HCT116 (cell line): ENCODE measurements around the gene EML1. TPM values are rescaled to one million over a fixed set of nuclear protein-coding genes. Genes with fewer than 3 reads are reported as not detected.

ENCODE experiments used
- ATAC-seq: fragments of 200-7000 bp; cut with Tn5 transposase; 2 replicates; pipeline ENCODE4 v1.9.1; 2020; ENCODE audit warnings: mild to moderate bottlenecking, moderate library complexity
- BruUV-seq: library from RNA; stranded (reverse); fragments of 400-500 nt; replicated peaks from 2 replicates; lab custom pipeline; 2021; lab: Mats Ljungman, UMichigan
- CTCF ChIA-PET: fragments of 300-600 bp; sonication (Branson Sonifier 250); formaldehyde crosslinking; loops from one replicate; lab custom pipeline; 2021; ENCODE audit warnings: antibody characterized with exemption; lab: Charles Lee
- POLR2A ChIA-PET: fragments of 300-600, 350-600 bp; sonication (Branson Sonifier 250); formaldehyde crosslinking; loops from one replicate; lab custom pipeline; 2021; ENCODE audit warnings: antibody characterized with exemption; lab: Charles Lee
- RAD21 ChIA-PET, 2 experiments: fragments of 300-600 bp; sonication (Branson Sonifier 250); formaldehyde crosslinking; loops; one replicate each; lab custom pipeline; 2023; ENCODE audit warnings: low total read pairs in 2 of 2; ENCODE audit not compliant: uncharacterized antibody in 2 of 2, unreplicated experiment in 2 of 2, low non-redundant PET in 1 of 2; lab: Charles Lee
- DNase-seq: peaks from one replicate; pipeline ENCODE4 v3.0.0-alpha.2; 2010; ENCODE audit warnings: low read depth, low spot score
- H2AFZ ChIP-seq: fragments of 200-600 bp; shearing (Covaris generic), sonication (generic); 2 replicates; pipeline ENCODE4 v1.6.1; 2017; ENCODE audit warnings: low read depth, mixed run types, mixed read lengths, antibody characterized with exemption, low read length; ENCODE audit not compliant: poor library complexity, severe bottlenecking
- H3K27ac ChIP-seq: 2 replicates; pipeline ENCODE4 v1.5.1; 2012; ENCODE audit warnings: low read depth, low read length
- H3K27me3 ChIP-seq: fragments of 200-600 bp; sonication (generic); 2 replicates; pipeline ENCODE4 v1.6.1; 2016; ENCODE audit warnings: mixed run types, low read length, mixed read lengths; ENCODE audit not compliant: insufficient read depth
- H3K36me3 ChIP-seq, 2 experiments: fragments of 200-500 bp in 1 of 2; fragments of 200-600 bp in 1 of 2; sonication (Bioruptor generic) in 1 of 2; sonication (generic) in 1 of 2; 2 replicates each; pipeline versions ENCODE4 v1.5.1 to v1.6.1; 2014 to 2016; ENCODE audit warnings: low read length in 2 of 2, inconsistent platforms in 1 of 2, mixed read lengths in 1 of 2, mixed run types in 1 of 2; ENCODE audit not compliant: insufficient read depth in 2 of 2, control insufficient read depth in 1 of 2
- H3K4me1 ChIP-seq, 2 experiments: fragments of 200-600 bp in 1 of 2; sonication (generic) in 1 of 2; 2 replicates each; pipeline versions ENCODE4 v1.5.1 to v1.6.1; 2012 to 2017; ENCODE audit warnings: low read length in 2 of 2, inconsistent platforms in 1 of 2, mild to moderate bottlenecking in 1 of 2, mixed read lengths in 1 of 2, mixed run types in 1 of 2, moderate library complexity in 1 of 2; ENCODE audit not compliant: insufficient read depth in 2 of 2, control insufficient read depth in 1 of 2
- H3K4me2 ChIP-seq: fragments of 200-600 bp; sonication (generic); 2 replicates; pipeline ENCODE4 v1.6.1; 2017; ENCODE audit warnings: mixed run types, low read length, mixed read lengths
- H3K4me3 ChIP-seq, 2 experiments: fragments of 200-600 bp in 1 of 2; sonication (generic) in 1 of 2; replicated peaks in 1 of 2; 2 replicates each; pipeline ENCODE4 v1.5.1; 2011 to 2016; ENCODE audit warnings: low read length in 2 of 2, control low read depth in 1 of 2, low read depth in 1 of 2, mild to moderate bottlenecking in 1 of 2, mixed read lengths in 1 of 2, mixed run types in 1 of 2
- H3K79me2 ChIP-seq: fragments of 200-600 bp; sonication (generic); 2 replicates; pipeline ENCODE4 v1.6.1; 2017; ENCODE audit warnings: mild to moderate bottlenecking, mixed run types, low read length, moderate library complexity, mixed read lengths; ENCODE audit not compliant: insufficient read depth
- H3K9ac ChIP-seq: fragments of 200-600 bp; sonication (generic); 2 replicates; pipeline ENCODE4 v1.6.1; 2016; ENCODE audit warnings: low read length, mixed read lengths
- H3K9me2 ChIP-seq: fragments of 200-600 bp; sonication (generic), shearing (Covaris generic); 2 replicates; pipeline ENCODE4 v1.6.1; 2017; ENCODE audit warnings: mixed run types, mild to moderate bottlenecking, moderate library complexity; ENCODE audit not compliant: insufficient read depth
- H3K9me3 ChIP-seq, 2 experiments: fragments of 200-500 bp in 1 of 2; fragments of 200-600 bp in 1 of 2; sonication (Bioruptor generic) in 1 of 2; sonication (generic) in 1 of 2; 2 replicates each; pipeline ENCODE4 v1.6.1; 2014 to 2017; ENCODE audit warnings: low read length in 2 of 2, mixed read lengths in 2 of 2, inconsistent platforms in 1 of 2, low read depth in 1 of 2, mild to moderate bottlenecking in 1 of 2, mixed run types in 1 of 2, moderate library complexity in 1 of 2; ENCODE audit not compliant: control insufficient read depth in 1 of 2, insufficient read depth in 1 of 2
- H4K20me1 ChIP-seq: fragments of 200-600 bp; sonication (generic), shearing (Covaris generic); 2 replicates; pipeline ENCODE4 v1.6.1; 2017; ENCODE audit warnings: mixed run types, mild to moderate bottlenecking, moderate library complexity; ENCODE audit not compliant: insufficient read depth
- CBX3 ChIP-seq: IDR thresholded peaks from 2 replicates; pipeline ENCODE4 v1.6.1; 2012; ENCODE audit warnings: low read depth
- CEBPB ChIP-seq: IDR thresholded peaks from 2 replicates; pipeline ENCODE4 v1.6.1; 2012; ENCODE audit warnings: low read depth
- EGR1 ChIP-seq: IDR thresholded peaks from 2 replicates; pipeline ENCODE4 v1.6.1; 2012; ENCODE audit warnings: low read depth
- ELF1 ChIP-seq: IDR thresholded peaks from 2 replicates; pipeline ENCODE4 v1.6.1; 2012; ENCODE audit warnings: low read depth, borderline replicate concordance
- EZH2 ChIP-seq: fragments of 200-600 bp; sonication (generic); IDR thresholded peaks from 2 replicates; pipeline ENCODE4 v1.6.1; 2017; ENCODE audit warnings: antibody characterized with exemption, mixed run types
- EZH2phosphoT487 ChIP-seq: fragments of 200-600 bp; IDR thresholded peaks from 2 replicates; pipeline ENCODE4 v1.6.1; 2018; ENCODE audit warnings: antibody characterized with exemption, borderline replicate concordance
- FOSL1 ChIP-seq: IDR thresholded peaks from 2 replicates; pipeline ENCODE4 v1.6.1; 2012; ENCODE audit warnings: low read depth
- JUND ChIP-seq: IDR thresholded peaks from 2 replicates; pipeline ENCODE4 v1.6.1; 2012
- POLR2AphosphoS5 ChIP-seq: IDR thresholded peaks from 2 replicates; pipeline ENCODE4 v1.6.1; 2011; ENCODE audit warnings: mild to moderate bottlenecking, low read depth, low read length, moderate library complexity
- RAD21 ChIP-seq: IDR thresholded peaks from 2 replicates; pipeline ENCODE4 v1.6.1; 2012; ENCODE audit warnings: low read depth, mild to moderate bottlenecking
- SP1 ChIP-seq: IDR thresholded peaks from 2 replicates; pipeline ENCODE4 v1.6.1; 2012; ENCODE audit warnings: low read depth
- SRF ChIP-seq: IDR thresholded peaks from 2 replicates; pipeline ENCODE4 v1.6.1; 2012; ENCODE audit warnings: low read depth
- TCF7L2 ChIP-seq: IDR thresholded peaks from 2 replicates; pipeline ENCODE4 v1.7.0; 2011; ENCODE audit warnings: borderline replicate concordance, inconsistent platforms; ENCODE audit not compliant: insufficient read depth, insufficient read length; ENCODE audit errors: extremely low read depth
- YY1 ChIP-seq: IDR thresholded peaks from 2 replicates; pipeline ENCODE4 v1.6.1; 2011; ENCODE audit warnings: low read length, low read depth, moderate library complexity, mild to moderate bottlenecking; ENCODE audit not compliant: insufficient replicate concordance; ENCODE audit errors: extremely low read depth
- ZFX ChIP-seq: fragments of 450-650 bp; IDR thresholded peaks from 2 replicates; pipeline ENCODE4 v1.6.1; 2017
- intact Hi-C: fragments of 100-400 bp; cut with micrococcal nuclease; formaldehyde crosslinking; loops from 2 replicates; pipeline ENCODE4 v1.10.0; 2022
- total RNA-seq: library from RNA; stranded (reverse); gene quantifications from one replicate; pipeline ENCODE4 v1.2.1, GENCODE V29; 2021; ENCODE audit not compliant: unreplicated experiment
- TF ChIP-seq, protein P1 (sequence below): IDR thresholded peaks from 2 replicates; pipeline ENCODE4 v1.6.1; 2012
- TF ChIP-seq, protein P2 (sequence below): IDR thresholded peaks from 2 replicates; pipeline ENCODE4 v1.6.1; 2011; ENCODE audit warnings: mild to moderate bottlenecking, low read length, moderate library complexity; ENCODE audit not compliant: insufficient replicate concordance; ENCODE audit errors: extremely low read depth
- TF ChIP-seq, protein P3 (sequence below), 3 experiments: fragments of 200-600 bp in 1 of 3; sonication (generic) in 1 of 3; IDR thresholded peaks in 2 of 3; conservative IDR thresholded peaks in 1 of 3; 2 replicates each; pipeline ENCODE4 v1.5.1; 2012 to 2017; ENCODE audit warnings: low read depth in 2 of 3, low read length in 2 of 3, antibody characterized with exemption in 1 of 3, borderline replicate concordance in 1 of 3, control low read depth in 1 of 3, mild to moderate bottlenecking in 1 of 3, mixed read lengths in 1 of 3, mixed run types in 1 of 3, moderate library complexity in 1 of 3; ENCODE audit not compliant: insufficient read depth in 1 of 3
- TF ChIP-seq, protein P4 (sequence below): IDR thresholded peaks from 2 replicates; pipeline ENCODE4 v1.6.1; 2012
- TF ChIP-seq, protein P5 (sequence below): IDR thresholded peaks from 2 replicates; pipeline ENCODE4 v1.6.1; 2012; ENCODE audit warnings: low read depth

Gene EML1
- total RNA-seq, 1 experiment from 2014 or later = 7.4 TPM

DNA sequence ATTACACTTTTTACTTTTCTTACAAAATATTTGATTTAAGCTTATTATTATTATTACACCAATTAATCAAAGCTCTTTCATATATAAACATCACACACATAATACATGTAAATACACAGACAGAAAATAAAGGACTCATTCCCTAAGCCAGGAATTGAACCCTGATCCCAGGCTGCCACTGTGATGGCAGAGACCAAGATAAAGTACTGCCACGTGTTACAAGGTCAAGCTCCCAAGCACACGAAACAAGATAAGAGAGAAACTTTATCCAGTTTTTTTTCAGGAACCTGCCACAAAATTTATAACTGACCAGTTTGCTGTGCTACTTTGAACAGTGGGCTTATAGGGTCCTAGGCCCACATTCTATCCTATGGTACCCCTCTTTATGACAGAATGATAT is 111.3 kb downstream of the EML1 start:
- intact Hi-C loops = no loop called here
- Histone ChIP-seq H4K20me1 (no peaks in the 10 kb centered on the region), H3K4me1 (no peaks in the 10 kb centered on the region), H3K4me3 (no peak overlapping the region), H3K9ac (no peak overlapping the region), H3K27ac (no peak overlapping the region), H3K79me2 (no peaks in the 10 kb centered on the region), H3K4me2 (no peak overlapping the region), H3K27me3 (no peaks in the 10 kb centered on the region), H3K9me2 (no peaks in the 10 kb centered on the region), H3K9me3 (no peaks in the 10 kb centered on the region), H2AFZ (no peak overlapping the region), H3K36me3 (no peaks in the 10 kb centered on the region)
- ChIA-PET CTCF (interaction anchor here (0.9 to 1.4 kb wide), 2 partner anchors 17 to 43 kb away, joined by 3 read pairs; no protein-coding TSS in a partner anchor), RAD21 (no interaction called here), POLR2A (no interaction called here)
- ATAC-seq (no peak), DNase-seq (no peak)
- BruUV-seq = no TSS peak
- TF ChIP-seq, protein P1, sequence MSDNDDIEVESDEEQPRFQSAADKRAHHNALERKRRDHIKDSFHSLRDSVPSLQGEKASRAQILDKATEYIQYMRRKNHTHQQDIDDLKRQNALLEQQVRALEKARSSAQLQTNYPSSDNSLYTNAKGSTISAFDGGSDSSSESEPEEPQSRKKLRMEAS = no peak
- no peak for TF ChIP-seq TCF7L2
- no peak for TF ChIP-seq ZFX
- TF ChIP-seq SP1 = no peak
- no peak for TF ChIP-seq EGR1
- TF ChIP-seq SRF = no peak
- TF ChIP-seq, protein P2, sequence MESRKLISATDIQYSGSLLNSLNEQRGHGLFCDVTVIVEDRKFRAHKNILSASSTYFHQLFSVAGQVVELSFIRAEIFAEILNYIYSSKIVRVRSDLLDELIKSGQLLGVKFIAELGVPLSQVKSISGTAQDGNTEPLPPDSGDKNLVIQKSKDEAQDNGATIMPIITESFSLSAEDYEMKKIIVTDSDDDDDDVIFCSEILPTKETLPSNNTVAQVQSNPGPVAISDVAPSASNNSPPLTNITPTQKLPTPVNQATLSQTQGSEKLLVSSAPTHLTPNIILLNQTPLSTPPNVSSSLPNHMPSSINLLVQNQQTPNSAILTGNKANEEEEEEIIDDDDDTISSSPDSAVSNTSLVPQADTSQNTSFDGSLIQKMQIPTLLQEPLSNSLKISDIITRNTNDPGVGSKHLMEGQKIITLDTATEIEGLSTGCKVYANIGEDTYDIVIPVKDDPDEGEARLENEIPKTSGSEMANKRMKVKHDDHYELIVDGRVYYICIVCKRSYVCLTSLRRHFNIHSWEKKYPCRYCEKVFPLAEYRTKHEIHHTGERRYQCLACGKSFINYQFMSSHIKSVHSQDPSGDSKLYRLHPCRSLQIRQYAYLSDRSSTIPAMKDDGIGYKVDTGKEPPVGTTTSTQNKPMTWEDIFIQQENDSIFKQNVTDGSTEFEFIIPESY = no peak
- TF ChIP-seq ELF1 = no peak
- TF ChIP-seq EZH2 = no peak
- no peak for TF ChIP-seq YY1
- no peak for TF ChIP-seq EZH2phosphoT487
- no peak for TF ChIP-seq CBX3
- TF ChIP-seq, protein P3, sequence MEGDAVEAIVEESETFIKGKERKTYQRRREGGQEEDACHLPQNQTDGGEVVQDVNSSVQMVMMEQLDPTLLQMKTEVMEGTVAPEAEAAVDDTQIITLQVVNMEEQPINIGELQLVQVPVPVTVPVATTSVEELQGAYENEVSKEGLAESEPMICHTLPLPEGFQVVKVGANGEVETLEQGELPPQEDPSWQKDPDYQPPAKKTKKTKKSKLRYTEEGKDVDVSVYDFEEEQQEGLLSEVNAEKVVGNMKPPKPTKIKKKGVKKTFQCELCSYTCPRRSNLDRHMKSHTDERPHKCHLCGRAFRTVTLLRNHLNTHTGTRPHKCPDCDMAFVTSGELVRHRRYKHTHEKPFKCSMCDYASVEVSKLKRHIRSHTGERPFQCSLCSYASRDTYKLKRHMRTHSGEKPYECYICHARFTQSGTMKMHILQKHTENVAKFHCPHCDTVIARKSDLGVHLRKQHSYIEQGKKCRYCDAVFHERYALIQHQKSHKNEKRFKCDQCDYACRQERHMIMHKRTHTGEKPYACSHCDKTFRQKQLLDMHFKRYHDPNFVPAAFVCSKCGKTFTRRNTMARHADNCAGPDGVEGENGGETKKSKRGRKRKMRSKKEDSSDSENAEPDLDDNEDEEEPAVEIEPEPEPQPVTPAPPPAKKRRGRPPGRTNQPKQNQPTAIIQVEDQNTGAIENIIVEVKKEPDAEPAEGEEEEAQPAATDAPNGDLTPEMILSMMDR (IDR thresholded peaks at IDR 0.05 in 2 of 3, conservative IDR thresholded peaks at IDR 0.05 in 1 of 3; ENCODE audit: borderline replicate concordance in 1 of 3, insufficient read depth in 1 of 3, low read depth in 2 of 3, low read length in 2 of 3) = no peak
- TF ChIP-seq JUND = no peak
- TF ChIP-seq POLR2AphosphoS5 = no peak
- no peak for TF ChIP-seq FOSL1
- TF ChIP-seq, protein P4, sequence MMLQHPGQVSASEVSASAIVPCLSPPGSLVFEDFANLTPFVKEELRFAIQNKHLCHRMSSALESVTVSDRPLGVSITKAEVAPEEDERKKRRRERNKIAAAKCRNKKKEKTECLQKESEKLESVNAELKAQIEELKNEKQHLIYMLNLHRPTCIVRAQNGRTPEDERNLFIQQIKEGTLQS = no peak
- no peak for TF ChIP-seq RAD21
- TF ChIP-seq, protein P5, sequence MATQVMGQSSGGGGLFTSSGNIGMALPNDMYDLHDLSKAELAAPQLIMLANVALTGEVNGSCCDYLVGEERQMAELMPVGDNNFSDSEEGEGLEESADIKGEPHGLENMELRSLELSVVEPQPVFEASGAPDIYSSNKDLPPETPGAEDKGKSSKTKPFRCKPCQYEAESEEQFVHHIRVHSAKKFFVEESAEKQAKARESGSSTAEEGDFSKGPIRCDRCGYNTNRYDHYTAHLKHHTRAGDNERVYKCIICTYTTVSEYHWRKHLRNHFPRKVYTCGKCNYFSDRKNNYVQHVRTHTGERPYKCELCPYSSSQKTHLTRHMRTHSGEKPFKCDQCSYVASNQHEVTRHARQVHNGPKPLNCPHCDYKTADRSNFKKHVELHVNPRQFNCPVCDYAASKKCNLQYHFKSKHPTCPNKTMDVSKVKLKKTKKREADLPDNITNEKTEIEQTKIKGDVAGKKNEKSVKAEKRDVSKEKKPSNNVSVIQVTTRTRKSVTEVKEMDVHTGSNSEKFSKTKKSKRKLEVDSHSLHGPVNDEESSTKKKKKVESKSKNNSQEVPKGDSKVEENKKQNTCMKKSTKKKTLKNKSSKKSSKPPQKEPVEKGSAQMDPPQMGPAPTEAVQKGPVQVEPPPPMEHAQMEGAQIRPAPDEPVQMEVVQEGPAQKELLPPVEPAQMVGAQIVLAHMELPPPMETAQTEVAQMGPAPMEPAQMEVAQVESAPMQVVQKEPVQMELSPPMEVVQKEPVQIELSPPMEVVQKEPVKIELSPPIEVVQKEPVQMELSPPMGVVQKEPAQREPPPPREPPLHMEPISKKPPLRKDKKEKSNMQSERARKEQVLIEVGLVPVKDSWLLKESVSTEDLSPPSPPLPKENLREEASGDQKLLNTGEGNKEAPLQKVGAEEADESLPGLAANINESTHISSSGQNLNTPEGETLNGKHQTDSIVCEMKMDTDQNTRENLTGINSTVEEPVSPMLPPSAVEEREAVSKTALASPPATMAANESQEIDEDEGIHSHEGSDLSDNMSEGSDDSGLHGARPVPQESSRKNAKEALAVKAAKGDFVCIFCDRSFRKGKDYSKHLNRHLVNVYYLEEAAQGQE = no peak
- TF ChIP-seq CEBPB = no peak
